ENCODE results near the gene FOXE1. TPM values are rescaled to one million over a fixed set of nuclear protein-coding genes. Genes with fewer than 3 reads are reported as not detected.

Gene FOXE1
- total RNA-seq, 1 donor from 2014 or later: not detected

DNA sequence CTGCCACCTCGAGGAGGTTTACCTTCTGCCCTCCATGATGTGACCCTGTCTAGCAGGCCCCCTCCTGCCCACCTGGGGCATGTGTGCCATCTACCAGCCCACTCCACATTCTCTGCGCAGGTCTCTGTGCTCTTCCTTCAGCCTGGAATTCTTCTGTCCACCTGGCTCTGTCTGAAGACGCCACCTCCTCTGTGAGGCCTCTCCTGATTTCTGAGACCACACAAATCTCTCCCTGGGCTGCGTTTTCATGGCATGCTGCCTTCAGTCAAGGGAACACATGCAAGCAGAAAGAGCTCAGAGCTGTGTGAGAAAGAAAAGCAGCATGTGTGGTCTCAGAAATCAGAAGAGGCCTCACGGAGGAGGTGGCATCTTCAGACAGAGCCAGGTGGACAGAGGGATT is 22.1 kb downstream of the FOXE1 start:
- POLR2A ChIA-PET: no interaction called here
- H3K27ac Mint-ChIP-seq: no peak overlapping the region
- ATAC-seq (ENCODE audit: low read depth): no peak

DNA sequence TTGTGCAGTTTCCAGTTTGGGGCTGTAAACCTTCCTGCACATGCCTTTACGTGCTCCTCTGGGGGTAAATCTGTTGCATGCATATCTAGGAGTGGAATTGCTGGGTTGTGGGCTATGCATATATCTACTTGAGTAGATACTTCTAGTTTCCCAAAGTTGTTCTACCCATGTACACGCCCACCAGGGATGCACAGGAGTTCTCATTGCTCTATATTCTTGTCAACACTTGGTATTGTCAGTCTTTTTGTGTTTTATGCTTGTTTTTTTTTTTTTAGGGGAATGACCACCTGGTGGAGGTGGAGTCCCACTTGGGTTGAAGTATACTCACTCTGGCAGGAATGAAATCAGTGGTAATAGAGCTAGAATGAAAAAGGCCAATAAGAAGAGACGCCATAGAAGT is 23.0 kb downstream of the FOXE1 start:
- H3K4me1 Mint-ChIP-seq: no peaks in the 10 kb centered on the region
- no peaks in the 10 kb centered on the region for H3K36me3 Mint-ChIP-seq (ENCODE audit: low read depth)
- H3K9me3 Mint-ChIP-seq: no peaks in the 10 kb centered on the region

More for the DNA sequence above, 22.1 kb downstream of the FOXE1 start:
- CTCF ChIA-PET: no interaction called here
- intact Hi-C loops (cut with micrococcal nuclease): no loop called here
- Mint-ChIP-seq H3K36me3 (ENCODE audit: low read depth) (no peaks in the 10 kb centered on the region), H3K4me3 (no peak overlapping the region), H3K27me3 (peaks cover 10% of the 10 kb centered on the region), H3K4me1 (no peaks in the 10 kb centered on the region), H3K9me3 (no peaks in the 10 kb centered on the region)
- TF ChIP-seq CTCF (IDR thresholded peaks at IDR 0.05): no peak
- DNase-seq: no peak

GRCh38 chr9:97880336-97880735 is 27.3 kb downstream of the FOXE1 start:
- TF ChIP-seq CTCF (IDR thresholded peaks at IDR 0.05): no peak
- Mint-ChIP-seq H3K9me3 (no peaks in the 10 kb centered on the region), H3K27me3 (peaks cover 6% of the 10 kb centered on the region), H3K4me3 (no peak overlapping the region), H3K36me3 (ENCODE audit: low read depth) (no peaks in the 10 kb centered on the region), H3K4me1 (no peaks in the 10 kb centered on the region), H3K27ac (no peak overlapping the region)
- intact Hi-C loops (cut with micrococcal nuclease): no loop called here
- no peak for ATAC-seq (ENCODE audit: low read depth)
- no peak for DNase-seq
- CTCF ChIA-PET: no interaction called here
- POLR2A ChIA-PET: no interaction called here

More for the DNA sequence above, 23.0 kb downstream of the FOXE1 start:
- CTCF ChIA-PET: no interaction called here
- POLR2A ChIA-PET: no interaction called here
- no peak for DNase-seq
- no peak for TF ChIP-seq CTCF (IDR thresholded peaks at IDR 0.05)
- Mint-ChIP-seq H3K4me3 (no peak overlapping the region), H3K27ac (no peak overlapping the region), H3K27me3 (peaks cover 9% of the 10 kb centered on the region)
- no peak for ATAC-seq (ENCODE audit: low read depth)
- intact Hi-C loops (cut with micrococcal nuclease): no loop called here

- Mint-ChIP-seq H3K36me3 (ENCODE audit: low read depth) (peaks cover 20% of the 10 kb centered on the region), H3K27me3 (peaks cover 10% of the 10 kb centered on the region), H3K9me3 (peaks cover 11% of the 10 kb centered on the region), H3K27ac (no peak overlapping the region), H3K4me3 (no peak overlapping the region), H3K4me1 (no peaks in the 10 kb centered on the region)
- ATAC-seq (ENCODE audit: low read depth) (no peak), DNase-seq (no peak)
- POLR2A ChIA-PET: interaction anchor here (0.6 kb wide), 1 partner anchor 143 kb away, joined by 3 read pairs; no protein-coding TSS in a partner anchor
- no peak for TF ChIP-seq CTCF (IDR thresholded peaks at IDR 0.05)
- intact Hi-C loops (cut with micrococcal nuclease): no loop called here
- CTCF ChIA-PET: interaction anchor here (0.9 to 1.2 kb wide), 3 partner anchors 11 to 374 kb away, joined by 3 to 6 read pairs (median 4); no protein-coding TSS in a partner anchor
Observed at GRCh38 chr9:97889941-97890887, 37.2 kb downstream of the FOXE1 start.

DNA sequence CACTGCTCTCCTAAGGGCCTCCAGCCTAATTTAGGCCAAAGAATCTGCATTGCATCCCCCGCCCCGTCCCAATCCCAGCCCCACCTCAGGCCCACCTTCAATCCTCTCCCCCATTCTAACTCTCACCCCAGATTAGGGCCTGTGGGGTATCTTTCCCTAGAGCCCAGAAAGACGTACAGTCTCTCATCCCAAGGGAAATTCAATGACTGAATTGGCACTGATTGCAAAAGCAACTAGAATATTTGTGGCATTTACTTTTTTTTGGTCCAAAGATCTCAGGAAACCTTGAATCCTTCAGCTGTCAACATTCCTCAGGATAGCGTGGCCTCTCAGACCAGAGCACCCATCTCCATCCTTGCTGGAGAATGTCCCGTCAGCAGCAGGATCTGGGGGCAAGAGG is 38.7 kb downstream of the FOXE1 start:
- intact Hi-C loops (cut with micrococcal nuclease): no loop called here
- Mint-ChIP-seq H3K27ac (no peak overlapping the region), H3K4me3 (no peak overlapping the region), H3K27me3 (peaks cover 10% of the 10 kb centered on the region), H3K4me1 (no peaks in the 10 kb centered on the region), H3K36me3 (ENCODE audit: low read depth) (peaks cover 30% of the 10 kb centered on the region), H3K9me3 (peaks cover 11% of the 10 kb centered on the region)
- TF ChIP-seq CTCF (IDR thresholded peaks at IDR 0.05): no peak
- POLR2A ChIA-PET: no interaction called here
- ATAC-seq (ENCODE audit: low read depth) (no peak), DNase-seq (no peak)
- CTCF ChIA-PET: interaction anchor here (1.9 kb wide), 1 partner anchor 10 kb away, joined by 5 read pairs; no protein-coding TSS in a partner anchor

All from activated B cell treated with CpG ODN at 0.5 μM for 24 hours (primary cell).